ENCODE results near the gene TBX2. TPM values are rescaled to one million over a fixed set of nuclear protein-coding genes. Genes with fewer than 3 reads are reported as not detected.

TBX2 gene
- total and polyA plus RNA-seq, 9 of the 15 experiments (the other 6 are each of a cell fraction or from before 2014, with no cell fraction given) = 0.18 TPM; not detected in 8

- H3K9ac ChIP-seq (ENCODE audit: insufficient read depth in 1 of 2, low read depth in 2 of 2, low read length in 2 of 2) = no peak overlapping the region
- no peaks in the 10 kb centered on the region; a peak in 1 of 5 replicates for H3K4me1 ChIP-seq (replicated peaks in 1 of 2; ENCODE audit: control insufficient read depth in 2 of 2, insufficient read depth in 2 of 2, low read length in 2 of 2)
- TF ChIP-seq PPARD (CRISPR knock-in tag; IDR thresholded peaks at IDR 0.05) = no peak
- no peak for TF ChIP-seq CBFA2T3 (IDR thresholded peaks at IDR 0.05)
- no peak for TF ChIP-seq ZNF23 (CRISPR knock-in tag; IDR thresholded peaks at IDR 0.05)
- no peak for TF ChIP-seq FOXA1 (IDR thresholded peaks at IDR 0.05; ENCODE audit: borderline replicate concordance)
- WGBS (ENCODE audit: insufficient coverage, low coverage, missing lambda C conversion rate) = 59% methylated on average over 14 of the region's 34 CpGs
- POLR2A ChIA-PET = no interaction called here
- H3K4me2 ChIP-seq (ENCODE audit: insufficient read depth, low read length) = no peak overlapping the region
- in situ Hi-C loops (cut with MboI) (no loop called here), intact Hi-C loops (cut with micrococcal nuclease) (no loop called here)
- no TSS peak for BruUV-seq (replicated peaks)
- H3K9me3 ChIP-seq (replicated peaks; ENCODE audit: control insufficient read depth, insufficient read depth, low read depth, low read length) = no peaks in the 10 kb centered on the region
- H3K9me1 ChIP-seq (ENCODE audit: control insufficient read depth, insufficient read depth, low read length) = no peaks in the 10 kb centered on the region
- no peak overlapping the region for H3K4me3 ChIP-seq
- no peak overlapping the region for H2AFZ ChIP-seq (ENCODE audit: low read depth, low read length)
- DNase-seq (ENCODE audit: extremely low read depth in 1 of 4, low spot score in 3 of 4) (no peak), FAIRE-seq (no peak), ATAC-seq (no peak)
- no peak overlapping the region for H3K27ac ChIP-seq (ENCODE audit: extremely low read depth, low read depth, low read length)
- H3K36me3 ChIP-seq (ENCODE audit: control insufficient read depth, insufficient read depth, low read length) = no peaks in the 10 kb centered on the region
- peaks cover 7 to 22% of the 10 kb centered on the region in 2 experiments; a peak in 3 of 5 replicates for H3K27me3 ChIP-seq (ENCODE audit: control insufficient read depth in 2 of 2, insufficient read depth in 2 of 2, low read length in 2 of 2)
- H4K20me1 ChIP-seq (replicated peaks; ENCODE audit: control insufficient read depth, insufficient read depth, low read length) = no peaks in the 10 kb centered on the region; the same call in 1 of the 2 replicates
- CTCF ChIA-PET (ENCODE audit: low intra/inter-chr PET ratio) = no interaction called here
- H3K79me2 ChIP-seq (ENCODE audit: control insufficient read depth, insufficient read depth, low read length) = no peaks in the 10 kb centered on the region
These were observed 917 bp upstream of the TBX2 start for GRCh38 chr17:61398721-61399130.

DNA sequence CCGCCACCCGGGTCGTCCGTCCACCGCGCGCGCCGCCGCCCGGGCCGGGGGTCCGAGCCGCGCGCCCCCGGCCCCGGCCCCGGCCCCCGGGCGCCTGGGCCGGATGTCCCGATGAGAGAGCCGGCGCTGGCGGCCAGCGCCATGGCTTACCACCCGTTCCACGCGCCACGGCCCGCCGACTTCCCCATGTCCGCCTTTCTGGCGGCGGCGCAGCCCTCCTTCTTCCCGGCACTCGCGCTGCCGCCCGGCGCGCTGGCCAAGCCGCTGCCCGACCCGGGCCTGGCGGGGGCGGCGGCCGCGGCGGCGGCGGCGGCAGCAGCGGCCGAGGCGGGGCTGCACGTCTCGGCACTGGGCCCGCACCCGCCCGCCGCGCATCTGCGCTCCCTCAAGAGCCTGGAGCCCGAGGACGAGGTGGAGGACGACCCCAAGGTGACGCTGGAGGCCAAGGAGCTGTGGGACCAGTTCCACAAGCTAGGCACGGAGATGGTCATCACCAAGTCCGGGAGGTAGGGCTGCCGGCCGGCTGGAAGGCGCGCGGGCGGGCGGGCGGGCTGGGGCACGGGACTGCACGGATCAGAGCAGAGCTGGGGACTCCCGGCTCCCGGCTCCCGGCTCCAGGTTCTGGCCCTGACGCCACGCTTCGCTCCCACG, 548 bp downstream of the TBX2 start:
- Histone ChIP-seq H4K20me1 (replicated peaks; ENCODE audit: control insufficient read depth, insufficient read depth, low read length) (no peaks in the 10 kb centered on the region), H3K9ac (ENCODE audit: insufficient read depth in 1 of 2, low read depth in 2 of 2, low read length in 2 of 2) (no peak overlapping the region), H3K4me2 (ENCODE audit: insufficient read depth, low read length) (no peak overlapping the region), H3K9me1 (ENCODE audit: control insufficient read depth, insufficient read depth, low read length) (no peaks in the 10 kb centered on the region), H3K27ac (ENCODE audit: extremely low read depth, low read depth, low read length) (no peak overlapping the region), H3K36me3 (ENCODE audit: control insufficient read depth, insufficient read depth, low read length) (no peaks in the 10 kb centered on the region), H3K4me1 (replicated peaks in 1 of 2; ENCODE audit: control insufficient read depth in 2 of 2, insufficient read depth in 2 of 2, low read length in 2 of 2) (peaks cover 0 to 10% of the 10 kb centered on the region in 2 experiments; a peak in 1 of 5 replicates), H3K4me3 (no peak overlapping the region), H3K79me2 (ENCODE audit: control insufficient read depth, insufficient read depth, low read length) (no peaks in the 10 kb centered on the region), H3K27me3 (ENCODE audit: control insufficient read depth in 2 of 2, insufficient read depth in 2 of 2, low read length in 2 of 2) (peaks cover 7 to 37% of the 10 kb centered on the region in 2 experiments; a peak in 3 of 5 replicates), H2AFZ (ENCODE audit: low read depth, low read length) (no peak overlapping the region), H3K9me3 (replicated peaks; ENCODE audit: control insufficient read depth, insufficient read depth, low read depth, low read length) (no peaks in the 10 kb centered on the region)
- intact Hi-C loops (cut with micrococcal nuclease) = no loop called here
- FAIRE-seq (no peak), ATAC-seq (no peak), DNase-seq (ENCODE audit: extremely low read depth in 1 of 4, low spot score in 3 of 4) (no peak)
- WGBS (ENCODE audit: insufficient coverage, low coverage, missing lambda C conversion rate) = 41% methylated on average over 34 of the region's 90 CpGs
- in situ Hi-C loops (cut with MboI) = no loop called here
- POLR2A ChIA-PET = no interaction called here
- no TSS peak for BruUV-seq (replicated peaks)
- CTCF ChIA-PET (ENCODE audit: low intra/inter-chr PET ratio) = no interaction called here
- TF ChIP-seq ILK (tag; IDR thresholded peaks at IDR 0.05; ENCODE audit: borderline replicate concordance, low read depth) (no peak), ZBTB17 (CRISPR knock-in tag; IDR thresholded peaks at IDR 0.05) (no peak), ZZZ3 (IDR thresholded peaks at IDR 0.05) (no peak), ZBTB7A (IDR thresholded peaks at IDR 0.05; ENCODE audit: borderline replicate concordance, control insufficient read depth, low read depth, low read length) (no peak), CBX1 (IDR thresholded peaks at IDR 0.05; ENCODE audit: low read depth) (no peak)
- TF ChIP-seq, protein P1, sequence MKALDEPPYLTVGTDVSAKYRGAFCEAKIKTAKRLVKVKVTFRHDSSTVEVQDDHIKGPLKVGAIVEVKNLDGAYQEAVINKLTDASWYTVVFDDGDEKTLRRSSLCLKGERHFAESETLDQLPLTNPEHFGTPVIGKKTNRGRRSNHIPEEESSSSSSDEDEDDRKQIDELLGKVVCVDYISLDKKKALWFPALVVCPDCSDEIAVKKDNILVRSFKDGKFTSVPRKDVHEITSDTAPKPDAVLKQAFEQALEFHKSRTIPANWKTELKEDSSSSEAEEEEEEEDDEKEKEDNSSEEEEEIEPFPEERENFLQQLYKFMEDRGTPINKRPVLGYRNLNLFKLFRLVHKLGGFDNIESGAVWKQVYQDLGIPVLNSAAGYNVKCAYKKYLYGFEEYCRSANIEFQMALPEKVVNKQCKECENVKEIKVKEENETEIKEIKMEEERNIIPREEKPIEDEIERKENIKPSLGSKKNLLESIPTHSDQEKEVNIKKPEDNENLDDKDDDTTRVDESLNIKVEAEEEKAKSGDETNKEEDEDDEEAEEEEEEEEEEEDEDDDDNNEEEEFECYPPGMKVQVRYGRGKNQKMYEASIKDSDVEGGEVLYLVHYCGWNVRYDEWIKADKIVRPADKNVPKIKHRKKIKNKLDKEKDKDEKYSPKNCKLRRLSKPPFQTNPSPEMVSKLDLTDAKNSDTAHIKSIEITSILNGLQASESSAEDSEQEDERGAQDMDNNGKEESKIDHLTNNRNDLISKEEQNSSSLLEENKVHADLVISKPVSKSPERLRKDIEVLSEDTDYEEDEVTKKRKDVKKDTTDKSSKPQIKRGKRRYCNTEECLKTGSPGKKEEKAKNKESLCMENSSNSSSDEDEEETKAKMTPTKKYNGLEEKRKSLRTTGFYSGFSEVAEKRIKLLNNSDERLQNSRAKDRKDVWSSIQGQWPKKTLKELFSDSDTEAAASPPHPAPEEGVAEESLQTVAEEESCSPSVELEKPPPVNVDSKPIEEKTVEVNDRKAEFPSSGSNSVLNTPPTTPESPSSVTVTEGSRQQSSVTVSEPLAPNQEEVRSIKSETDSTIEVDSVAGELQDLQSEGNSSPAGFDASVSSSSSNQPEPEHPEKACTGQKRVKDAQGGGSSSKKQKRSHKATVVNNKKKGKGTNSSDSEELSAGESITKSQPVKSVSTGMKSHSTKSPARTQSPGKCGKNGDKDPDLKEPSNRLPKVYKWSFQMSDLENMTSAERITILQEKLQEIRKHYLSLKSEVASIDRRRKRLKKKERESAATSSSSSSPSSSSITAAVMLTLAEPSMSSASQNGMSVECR (CRISPR knock-in tag; IDR thresholded peaks at IDR 0.05) = no peak
